Stimulated activated CD4-positive, alpha-beta T cell treated with anti-CD3 and anti-CD28 coated beads, Interleukin-1b, Interleukin-23, amount 100 ng/mL, for 1 hour (primary cell): ENCODE results near the gene DNM1L.

Experiments
- DNase-seq, 2 donors: peaks; one replicate each; pipeline ENCODE4 v3.0.0-alpha.2; 2020; ENCODE audit warnings: low read depth in 2 of 2

Gene DNM1L

DNA sequence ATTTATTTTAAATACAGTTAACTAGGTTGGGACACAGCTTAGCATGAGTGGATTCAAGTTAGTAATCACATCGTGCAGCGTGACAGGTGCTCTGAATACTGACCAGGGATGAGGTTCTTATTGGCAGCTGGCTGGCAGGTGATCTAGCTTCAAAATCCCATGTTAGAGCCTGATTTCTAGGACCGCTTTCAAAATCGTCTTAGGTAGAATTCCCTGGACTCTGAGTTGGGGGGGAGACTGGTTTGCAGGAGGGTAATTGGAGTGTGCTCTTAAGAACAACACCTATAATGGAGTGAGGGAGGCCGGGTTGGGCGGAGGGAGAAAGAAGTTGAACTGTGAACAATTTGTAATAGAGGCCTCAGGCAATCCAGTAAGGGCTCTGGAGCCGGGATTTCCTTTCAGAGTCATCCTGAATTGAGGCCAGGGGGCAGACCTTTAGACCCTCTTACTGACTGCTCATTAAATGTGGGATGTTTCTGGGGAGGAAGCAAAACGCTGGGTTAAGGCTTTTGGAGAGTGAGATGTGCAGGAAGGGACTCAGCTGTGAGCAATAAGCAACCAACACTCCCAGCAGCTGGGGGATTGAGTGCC lies 77.5 kb downstream of the DNM1L start:
- DNase-seq: no peak

- no peak for DNase-seq
These were observed 78.1 kb downstream of the DNM1L start for GRCh38 chr12:32757157-32757556.

- DNase-seq: no peak
These were observed 82.6 kb downstream of the DNM1L start for GRCh38 chr12:32761716-32762115.

DNA sequence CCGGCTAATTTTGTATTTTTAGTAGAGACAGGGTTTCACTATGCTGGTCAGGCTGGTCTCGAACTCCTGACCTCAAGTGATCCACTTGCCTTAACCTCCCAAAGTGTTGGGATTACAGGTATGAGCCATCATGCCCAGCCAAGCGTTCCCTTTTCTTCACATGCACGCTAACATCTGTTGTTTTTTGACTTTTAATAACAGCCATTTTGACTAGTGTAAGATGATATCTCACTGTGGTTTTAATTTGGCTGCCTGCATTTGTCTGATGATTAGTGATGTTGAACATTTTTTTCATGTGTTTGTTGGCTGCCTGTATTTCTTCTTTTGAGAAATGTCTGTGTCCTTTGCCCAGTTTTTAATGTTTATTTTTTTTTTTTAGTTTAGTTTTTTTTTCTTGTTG lies 86.8 kb downstream of the DNM1L start:
- no peak for DNase-seq

DNA sequence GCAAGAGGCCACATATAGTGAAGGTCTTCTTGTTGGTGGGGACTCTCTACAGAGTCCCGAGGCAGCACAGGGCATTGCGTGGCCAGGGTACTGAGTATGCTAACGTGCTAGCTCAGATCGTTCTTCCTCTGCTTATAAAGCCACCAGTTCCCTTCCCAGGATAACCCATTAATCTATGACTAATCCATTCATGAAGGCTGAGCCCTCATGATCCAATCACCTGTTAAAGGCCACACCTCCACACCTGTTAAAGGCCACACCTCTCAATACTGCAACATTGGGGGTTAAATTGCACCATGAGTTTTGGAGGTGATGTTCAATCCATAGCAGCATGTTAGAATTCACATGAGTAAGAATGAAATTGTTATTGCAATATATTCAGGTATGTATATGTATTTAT lies 89.4 kb downstream of the DNM1L start:
- no peak for DNase-seq

- DNase-seq: no peak
These were observed 91.0 kb downstream of the DNM1L start for GRCh38 chr12:32770141-32770540.

- DNase-seq: no peak
These were observed 94.6 kb downstream of the DNM1L start for GRCh38 chr12:32773691-32774090.

DNA sequence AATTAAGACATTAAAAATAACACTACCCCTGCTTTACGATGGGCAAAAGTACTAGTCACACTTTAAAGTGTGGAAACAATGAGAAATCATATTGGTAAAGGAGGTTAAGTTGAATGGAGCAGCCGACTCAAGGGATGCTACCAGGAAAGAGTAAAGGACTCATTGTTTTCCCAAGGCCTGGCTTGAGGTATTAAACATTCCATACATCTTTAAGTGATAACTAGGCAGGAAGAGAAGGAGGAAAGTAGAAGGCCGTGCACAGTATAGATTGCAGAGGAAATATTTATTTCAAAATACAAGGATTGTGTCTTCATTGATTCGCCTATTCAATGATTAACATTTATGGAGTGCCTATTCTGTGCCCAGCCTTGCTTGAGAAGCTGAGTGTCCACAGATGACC lies 97.2 kb downstream of the DNM1L start:
- no peak for DNase-seq

DNA sequence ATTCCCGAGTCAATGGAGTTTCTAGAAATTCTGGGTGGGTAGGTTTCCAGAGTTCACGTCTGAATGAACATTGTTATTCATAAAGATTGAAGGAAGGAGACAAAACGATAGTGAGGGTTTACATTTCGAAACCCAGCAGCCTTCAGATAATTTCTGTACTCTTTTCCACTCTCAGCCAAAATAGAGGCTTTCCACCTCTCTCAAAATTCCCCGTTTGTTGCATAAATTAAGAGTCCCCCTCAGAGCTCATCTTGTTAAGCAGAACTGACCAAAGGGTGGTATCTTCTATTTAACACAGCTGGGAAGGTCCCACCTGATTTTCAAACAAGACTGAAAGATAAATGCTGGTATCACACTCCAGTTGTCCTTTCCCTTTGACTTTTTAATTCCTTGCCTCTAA lies 98.1 kb downstream of the DNM1L start:
- no peak for DNase-seq

GRCh38 chr12:32777691-32778175 lies 98.6 kb downstream of the DNM1L start:
- no peak for DNase-seq

DNA sequence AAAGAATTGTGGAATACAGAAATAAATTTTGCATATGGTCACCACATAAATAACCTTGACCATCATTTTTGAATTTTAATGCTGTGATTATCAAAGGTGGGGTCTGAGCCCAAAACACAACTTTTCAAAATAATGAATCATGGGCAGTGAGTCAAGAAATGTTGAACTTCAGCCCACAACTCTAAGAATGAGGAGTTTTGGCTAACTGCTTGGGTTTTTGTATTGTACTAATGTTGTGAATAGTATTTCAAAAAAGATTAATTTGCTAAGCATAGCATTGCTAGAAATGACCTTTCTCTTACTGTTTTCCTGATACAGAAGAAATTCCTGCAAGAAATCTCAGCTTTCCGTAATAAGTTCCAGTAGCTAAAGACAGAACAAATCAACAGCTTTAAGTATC lies 101.0 kb downstream of the DNM1L start:
- DNase-seq: no peak

- DNase-seq: no peak
These were observed 103.9 kb downstream of the DNM1L start for GRCh38 chr12:32783029-32783428.

DNA sequence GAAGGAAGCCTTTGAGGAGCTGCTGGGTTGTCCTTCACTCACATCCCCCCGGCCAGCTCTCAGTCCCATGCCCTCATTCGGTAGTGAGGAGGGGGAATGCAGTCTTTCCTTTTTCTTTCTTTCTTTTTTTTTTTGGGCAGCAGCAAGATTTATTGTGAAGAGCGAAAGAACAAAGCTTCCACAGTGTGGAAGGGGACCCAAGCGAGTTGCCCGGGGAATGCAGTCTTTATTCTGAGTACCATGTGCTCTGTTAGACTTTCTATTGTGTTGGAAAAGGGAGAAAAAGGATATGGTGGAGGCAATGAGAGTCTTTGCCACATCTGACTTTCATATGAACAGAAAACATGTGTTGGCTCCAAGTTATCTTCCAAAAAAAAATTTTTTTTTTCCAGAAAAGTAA lies 106.5 kb downstream of the DNM1L start:
- DNase-seq: no peak

DNA sequence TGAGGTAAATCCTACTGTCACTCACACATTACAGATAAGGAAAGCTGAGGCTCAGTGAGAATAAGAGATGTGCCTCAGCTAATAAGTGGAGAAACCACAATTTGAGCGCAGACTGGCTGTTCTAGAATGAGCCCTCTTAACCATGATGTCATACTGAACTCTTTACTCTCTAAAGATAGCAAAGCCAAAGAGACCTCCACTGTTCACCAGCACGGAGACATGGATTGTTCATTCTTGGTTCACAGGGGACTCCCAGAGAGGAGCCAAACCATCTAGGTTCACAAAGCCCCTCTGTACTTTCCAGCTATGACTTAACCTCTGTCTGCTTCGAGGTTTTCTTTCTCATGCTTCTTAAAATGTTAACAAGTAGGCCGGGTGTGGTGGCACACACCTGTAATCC lies 109.3 kb downstream of the DNM1L start:
- DNase-seq: no peak

DNA sequence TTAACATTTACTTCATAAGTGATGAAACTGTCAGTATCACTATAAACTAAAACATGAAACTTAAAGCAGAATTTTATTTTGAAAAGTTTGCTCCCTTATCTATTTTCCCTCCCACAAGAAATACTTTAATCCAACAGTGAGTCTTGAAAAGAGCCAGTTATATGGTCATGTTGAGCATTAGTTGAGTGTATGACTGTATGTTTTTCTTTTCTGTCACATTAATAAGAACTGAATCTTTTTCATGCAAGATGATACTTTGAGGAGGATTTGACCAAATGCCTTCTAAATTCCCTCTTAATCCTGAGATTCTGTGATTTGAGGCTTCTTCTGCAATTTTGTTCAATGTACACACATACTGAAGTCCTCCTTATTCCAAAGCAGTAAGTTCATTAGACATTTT lies 110.3 kb downstream of the DNM1L start:
- no peak for DNase-seq

DNA sequence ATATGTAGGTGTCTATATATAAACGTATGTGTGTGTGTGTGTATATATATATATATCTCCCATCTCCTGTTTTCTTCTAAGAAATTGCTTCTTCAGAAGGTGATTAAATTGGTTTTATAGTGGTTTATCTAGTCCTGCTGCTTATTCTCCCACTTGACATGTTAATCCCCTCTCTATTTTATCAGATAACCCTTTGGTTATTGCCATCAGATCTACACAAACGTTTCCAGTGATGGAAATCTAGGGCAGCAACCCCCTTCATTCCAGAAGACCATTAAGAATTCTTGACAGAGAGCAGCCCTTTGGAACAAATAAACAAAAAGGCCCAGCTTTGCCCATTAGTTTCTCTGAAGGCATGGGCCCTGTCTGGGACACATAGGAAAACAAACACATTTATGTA lies 110.8 kb downstream of the DNM1L start:
- DNase-seq: no peak

DNA sequence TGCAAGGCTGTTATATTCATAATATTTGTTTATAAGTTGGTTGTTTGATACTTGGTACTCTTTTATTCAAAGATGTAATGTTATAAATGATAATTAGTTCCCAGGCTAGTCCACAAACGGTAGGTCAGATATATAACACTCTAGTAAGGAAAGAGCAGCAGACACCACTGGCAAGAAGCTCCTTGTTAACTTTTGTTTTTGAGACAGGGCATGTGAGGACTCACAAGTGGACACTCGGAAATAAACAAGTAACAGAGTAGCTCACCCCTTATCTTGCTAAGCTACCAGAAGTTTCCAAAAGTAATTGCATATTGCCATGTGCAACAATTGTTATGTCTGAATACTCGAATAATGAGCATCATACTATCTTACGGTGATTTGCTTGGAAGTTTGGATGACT lies 115.2 kb downstream of the DNM1L start:
- DNase-seq: no peak
